ENCODE data around the gene RPRD1A. TPM values are rescaled to one million over a fixed set of nuclear protein-coding genes. Genes with fewer than 3 reads are reported as not detected.
"Not testable (repeated sequence)": the region's sequence is repeated elsewhere in the genome, so short reads cannot be mapped to it uniquely, and the experiment has no call there.

The RPRD1A gene, protein sequence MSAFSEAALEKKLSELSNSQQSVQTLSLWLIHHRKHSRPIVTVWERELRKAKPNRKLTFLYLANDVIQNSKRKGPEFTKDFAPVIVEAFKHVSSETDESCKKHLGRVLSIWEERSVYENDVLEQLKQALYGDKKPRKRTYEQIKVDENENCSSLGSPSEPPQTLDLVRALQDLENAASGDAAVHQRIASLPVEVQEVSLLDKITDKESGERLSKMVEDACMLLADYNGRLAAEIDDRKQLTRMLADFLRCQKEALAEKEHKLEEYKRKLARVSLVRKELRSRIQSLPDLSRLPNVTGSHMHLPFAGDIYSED
- polyA plus RNA-seq (ENCODE audit: insufficient read length), result 42.7 TPM

DNA sequence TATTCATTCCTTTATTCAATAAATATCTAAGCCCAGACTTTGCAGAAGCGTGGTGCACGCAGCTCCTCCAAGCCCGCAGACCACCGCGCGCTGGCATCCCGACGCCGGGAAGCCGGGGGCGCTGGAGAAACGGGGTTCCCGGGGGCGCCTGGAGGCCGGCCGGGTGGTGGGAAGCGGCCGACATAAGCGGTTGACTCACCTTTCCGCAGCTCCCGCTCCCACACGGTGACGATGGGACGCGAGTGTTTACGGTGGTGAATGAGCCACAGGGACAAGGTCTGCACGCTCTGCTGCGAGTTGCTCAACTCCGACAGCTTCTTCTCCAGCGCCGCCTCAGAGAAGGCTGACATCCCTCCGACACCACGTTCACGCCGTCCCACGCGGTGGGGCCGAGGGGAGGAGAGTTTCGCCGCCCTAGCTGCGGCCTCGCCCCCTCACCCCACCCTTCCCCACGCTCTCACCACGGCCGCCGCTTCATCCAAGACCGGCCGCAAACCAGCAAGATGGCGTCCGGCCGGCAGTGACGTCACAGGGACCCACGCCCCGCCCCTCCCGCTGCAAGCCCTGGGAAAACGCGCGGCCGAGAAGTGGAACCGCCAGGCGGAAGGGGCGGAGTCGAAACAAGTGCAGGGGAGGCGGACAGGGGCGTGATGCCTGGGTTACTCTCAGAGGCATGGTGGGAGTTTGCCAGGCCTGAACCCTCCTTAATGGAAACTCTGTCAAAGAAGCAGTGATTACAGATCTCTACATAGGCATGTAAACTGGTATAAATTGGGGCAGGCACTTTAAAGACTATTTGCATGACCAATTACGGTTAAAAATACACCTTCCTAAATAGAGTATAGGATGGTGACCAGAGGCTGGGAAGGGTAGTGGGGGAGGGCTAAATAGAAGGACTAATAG is at the start of gene RPRD1A:
RPRD1A (minus strand) TSS at position 505 of the 903 bp plus-strand sequence; CDS start at position 350, 155 bp downstream.
- DNase-seq (ENCODE audit: low read depth), result peak; percentile 54

DNA sequence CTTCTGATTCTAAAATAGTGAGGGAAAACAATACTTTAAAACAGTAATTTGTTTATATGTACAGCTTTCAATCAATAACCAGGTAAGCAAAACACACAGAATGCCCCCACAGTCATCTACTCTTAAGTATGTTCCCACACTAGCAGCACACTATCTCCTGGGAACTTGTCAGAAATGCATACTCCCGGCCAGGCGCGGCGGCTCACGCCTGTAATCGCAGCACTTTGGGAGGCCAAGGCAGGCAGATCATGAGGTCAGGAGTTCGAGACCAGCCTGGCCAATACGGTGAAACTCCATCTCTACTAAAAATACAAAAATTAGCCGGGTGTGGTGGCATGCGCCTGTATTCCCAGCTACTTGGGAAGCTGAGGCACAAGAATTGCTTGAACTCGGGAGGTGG is 49.4 kb upstream of the RPRD1A start:
- not testable (repeated sequence) for DNase-seq (ENCODE audit: low read depth)

DNA sequence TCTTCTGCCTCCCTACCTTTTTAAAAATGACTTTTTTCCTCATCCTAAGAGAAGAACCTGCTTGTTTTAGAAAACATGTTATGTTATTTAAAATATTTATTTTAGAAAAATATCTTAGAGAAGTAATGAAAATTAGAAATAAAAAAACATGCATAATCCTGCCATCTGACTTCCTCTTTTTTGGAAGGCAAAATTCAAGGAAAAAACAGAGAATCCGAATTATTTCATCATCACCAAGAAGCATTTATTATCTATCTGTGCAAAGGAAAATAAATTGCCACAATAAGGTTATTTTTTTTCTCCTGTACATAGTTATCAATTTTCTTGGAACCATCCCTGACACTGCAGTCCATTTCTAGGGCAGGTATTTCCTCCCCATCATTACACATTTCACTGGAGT is 47.4 kb upstream of the RPRD1A start:
- DNase-seq (ENCODE audit: low read depth), result no peak

DNA sequence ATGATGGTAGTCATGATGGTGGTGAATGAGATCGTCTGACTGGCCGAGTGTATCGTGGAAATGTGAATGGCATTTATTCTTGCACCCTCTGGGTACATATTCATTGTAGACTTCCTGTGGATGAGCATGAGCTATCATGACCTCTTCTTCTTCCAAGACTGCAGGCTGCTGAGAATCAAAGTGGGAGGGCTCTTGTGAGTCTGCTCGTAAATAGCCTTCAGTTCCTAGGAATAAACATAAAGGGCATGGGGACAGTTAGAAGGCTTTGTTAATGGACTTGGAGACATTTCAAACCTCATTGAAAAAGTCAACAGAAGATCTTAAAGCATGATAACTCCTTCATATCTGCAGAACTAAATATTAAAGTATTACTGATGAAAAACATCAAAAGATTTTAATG is 46.9 kb upstream of the RPRD1A start:
- no peak for DNase-seq (ENCODE audit: low read depth)

DNA sequence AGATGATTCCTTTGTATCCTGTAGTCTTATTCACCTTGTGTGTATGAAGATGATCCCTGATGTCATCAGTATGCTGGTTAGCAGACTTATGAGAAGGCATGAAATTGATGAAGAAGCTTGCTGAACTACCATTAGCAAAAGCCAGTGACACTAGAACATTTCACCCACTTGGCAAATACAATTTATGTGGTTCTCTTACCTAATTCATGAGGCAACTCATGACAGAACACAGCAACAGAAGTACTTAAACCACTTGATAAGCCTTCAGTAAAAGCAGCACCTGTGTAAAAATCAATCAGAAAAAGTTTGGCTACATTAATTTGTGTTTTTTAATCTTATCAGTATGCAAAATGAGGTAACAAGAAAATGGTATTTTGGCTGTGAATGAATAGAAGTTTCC is 44.9 kb upstream of the RPRD1A start:
- DNase-seq (ENCODE audit: low read depth), result no peak

DNA sequence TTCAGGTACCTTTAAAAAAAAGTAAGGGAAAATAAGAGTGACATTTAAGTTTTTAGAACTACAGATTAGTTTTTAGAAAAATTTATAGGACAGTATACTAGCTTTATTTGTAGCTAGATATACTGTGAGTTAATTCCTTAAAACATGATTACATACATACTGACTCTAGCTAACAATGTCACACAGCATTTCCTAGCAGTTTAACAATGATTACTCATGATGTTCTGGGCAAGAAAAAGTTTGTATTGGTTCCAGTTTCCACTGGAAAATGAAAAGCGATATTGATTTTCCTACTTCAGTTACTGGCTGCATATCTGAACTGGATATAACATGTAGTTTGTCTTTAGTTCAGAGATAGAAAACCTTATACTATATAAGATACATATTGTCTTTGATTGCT is 42.4 kb upstream of the RPRD1A start:
- no peak for DNase-seq (ENCODE audit: low read depth)

DNA sequence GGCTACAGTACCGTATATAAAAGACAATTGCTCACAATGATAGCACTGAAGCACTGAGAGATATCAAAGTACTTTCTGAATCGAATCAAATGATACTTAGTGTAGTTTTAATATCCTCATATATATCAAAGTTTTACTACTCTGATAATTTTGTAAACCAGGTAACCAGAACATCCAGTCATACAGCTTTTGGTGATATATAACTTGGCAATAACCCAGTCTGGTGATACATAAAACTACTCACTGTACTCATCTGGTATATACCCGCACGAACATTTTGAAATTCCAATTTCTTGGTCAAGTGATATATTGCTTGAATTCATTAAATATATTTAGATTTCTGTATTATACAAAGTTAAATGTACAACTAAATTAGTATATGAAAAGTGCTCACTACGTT is 41.2 kb upstream of the RPRD1A start:
- DNase-seq (ENCODE audit: low read depth), result no peak

DNA sequence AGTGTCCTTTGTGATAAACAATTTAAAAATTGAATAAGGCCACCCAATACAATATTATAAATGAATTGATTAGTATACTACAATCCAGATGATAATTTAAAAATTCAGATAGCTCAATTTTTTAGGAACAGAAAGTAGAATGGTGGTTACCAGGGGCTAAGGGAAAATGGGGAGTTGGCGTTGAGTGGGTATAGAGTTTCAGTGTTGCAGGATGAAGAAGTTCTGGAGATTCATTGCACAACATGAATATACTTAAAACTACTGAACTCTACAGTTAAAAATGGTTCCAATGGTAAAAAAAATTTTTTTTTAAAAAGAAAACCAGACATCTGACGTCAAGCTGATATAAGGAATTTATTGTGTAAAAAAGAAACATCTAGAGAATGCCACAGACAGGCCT is 40.8 kb upstream of the RPRD1A start:
- no peak for DNase-seq (ENCODE audit: low read depth)

DNA sequence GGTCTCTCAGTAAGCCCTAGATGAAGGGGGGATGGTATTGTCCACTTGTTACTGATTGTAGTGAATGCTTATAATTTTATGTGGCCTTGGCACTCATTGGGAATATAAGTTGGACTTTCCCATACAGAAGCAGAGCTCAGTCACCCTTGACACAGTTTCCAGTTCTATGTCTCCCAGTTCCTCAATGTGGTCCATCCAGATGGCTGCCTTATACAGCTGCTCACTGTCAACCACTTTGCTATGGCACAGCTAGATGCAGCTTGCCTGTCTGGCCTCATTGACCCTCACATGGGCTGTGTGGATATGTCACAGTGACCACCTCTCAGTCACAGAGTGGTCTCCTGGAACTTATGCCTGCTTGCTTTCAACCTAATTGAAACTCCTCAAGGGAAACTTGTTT is 40.1 kb upstream of the RPRD1A start:
- DNase-seq (ENCODE audit: low read depth), result no peak

DNA sequence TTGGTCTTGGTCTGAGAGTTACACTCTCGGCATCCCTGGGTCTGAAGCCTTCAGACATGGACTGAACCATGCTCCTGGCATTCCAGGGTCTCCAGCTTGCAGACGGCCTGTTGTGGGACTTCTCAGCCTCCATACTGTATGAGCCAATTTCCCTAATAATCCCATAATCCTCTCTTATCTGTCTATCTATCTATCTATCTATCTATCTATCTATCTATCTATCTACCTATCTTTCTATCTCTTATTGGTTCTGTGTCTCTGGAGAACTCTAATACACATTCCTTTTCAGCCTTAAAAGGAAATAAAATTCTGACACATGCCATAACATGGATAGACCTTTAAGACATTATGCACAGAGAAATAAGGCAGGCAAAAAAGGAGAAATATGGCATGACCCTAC is 37.4 kb upstream of the RPRD1A start:
- DNase-seq (ENCODE audit: low read depth), result no peak

DNA sequence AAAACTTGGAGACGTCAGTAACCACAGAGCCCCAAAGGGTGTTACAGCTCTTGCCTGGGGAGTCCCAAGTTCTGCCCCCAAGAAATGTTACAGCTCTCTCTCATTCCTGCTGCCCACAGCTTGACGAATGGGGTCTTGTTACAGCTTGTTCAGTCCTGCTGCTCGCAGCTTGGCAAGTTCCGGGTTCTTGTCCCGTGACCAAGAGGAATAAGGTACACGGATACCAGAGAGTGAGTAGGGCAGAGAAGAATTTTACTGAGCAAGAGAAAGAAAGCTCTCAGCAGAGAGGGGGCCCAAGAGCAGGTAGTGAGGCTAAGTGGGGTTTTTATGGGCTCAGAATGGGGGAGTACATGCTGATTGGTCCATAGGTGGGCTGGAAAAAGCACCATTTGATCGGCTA is 34.6 kb upstream of the RPRD1A start:
- DNase-seq (ENCODE audit: low read depth), result no peak

DNA sequence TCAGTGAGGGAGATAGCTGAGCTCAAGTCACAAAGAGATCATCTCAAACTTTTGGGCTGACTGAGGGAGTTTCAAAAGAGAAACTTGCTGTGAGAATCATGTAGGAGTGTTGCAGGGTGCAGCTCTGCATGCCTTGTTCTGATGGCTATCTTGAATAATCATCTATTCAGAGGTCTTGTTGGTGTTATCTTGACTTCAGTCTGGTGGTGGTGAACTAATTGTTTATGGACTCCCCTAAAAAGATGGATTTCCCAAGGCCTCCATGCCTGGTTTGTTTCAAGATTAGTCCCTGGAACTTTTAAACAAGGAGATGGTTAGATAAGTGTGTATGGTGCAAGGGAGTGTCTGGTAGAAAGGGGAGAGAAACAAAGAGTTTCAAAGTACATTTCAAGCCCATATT is 32.0 kb upstream of the RPRD1A start:
- DNase-seq (ENCODE audit: low read depth), result no peak

DNA sequence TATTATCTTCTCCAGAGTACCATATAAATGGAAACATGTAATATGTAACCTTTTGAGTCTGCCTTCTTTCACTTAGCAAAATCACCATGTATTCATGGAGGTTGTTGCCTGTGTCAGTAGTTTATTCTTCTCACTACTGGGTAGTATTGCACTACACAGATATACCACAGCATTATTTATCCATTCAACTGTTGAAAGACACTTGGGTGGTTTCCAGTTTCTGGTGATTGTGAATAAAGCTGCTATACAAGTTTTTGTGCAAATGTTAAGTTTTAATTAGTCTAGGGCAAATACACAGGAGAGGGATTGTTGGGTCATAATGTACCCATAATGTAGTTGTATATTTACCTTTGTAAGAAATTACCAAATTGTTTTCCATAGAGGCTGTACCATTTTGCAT is 29.6 kb upstream of the RPRD1A start:
- no peak for DNase-seq (ENCODE audit: low read depth)

DNA sequence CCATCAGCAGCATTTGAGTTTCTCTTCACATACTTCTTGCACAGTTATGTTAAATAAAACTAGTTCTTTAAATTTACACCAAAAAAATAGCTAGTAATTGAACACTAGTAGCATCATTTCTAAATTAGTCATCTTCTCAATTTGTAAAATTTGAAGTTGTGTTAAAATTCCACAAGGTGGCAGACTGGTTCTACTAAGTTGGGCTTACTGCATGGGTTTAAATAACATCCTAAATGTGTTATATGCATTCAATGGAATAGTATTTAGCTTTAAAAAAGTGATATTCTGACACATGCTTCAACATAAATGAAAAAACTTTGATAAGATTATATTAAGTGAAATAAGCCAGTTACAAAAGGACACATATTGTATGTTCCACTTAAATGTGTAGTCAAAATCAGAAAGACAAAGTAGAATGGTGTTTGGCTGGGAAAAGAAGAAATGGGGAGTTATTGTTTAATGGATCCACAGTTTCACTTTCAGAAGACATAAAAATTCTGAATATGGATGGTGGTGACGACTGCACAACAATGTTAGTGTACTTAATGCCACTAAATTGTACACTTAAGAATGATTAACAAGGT is 28.7 kb upstream of the RPRD1A start:
- peak; percentile 17 for DNase-seq (ENCODE audit: low read depth)

DNA sequence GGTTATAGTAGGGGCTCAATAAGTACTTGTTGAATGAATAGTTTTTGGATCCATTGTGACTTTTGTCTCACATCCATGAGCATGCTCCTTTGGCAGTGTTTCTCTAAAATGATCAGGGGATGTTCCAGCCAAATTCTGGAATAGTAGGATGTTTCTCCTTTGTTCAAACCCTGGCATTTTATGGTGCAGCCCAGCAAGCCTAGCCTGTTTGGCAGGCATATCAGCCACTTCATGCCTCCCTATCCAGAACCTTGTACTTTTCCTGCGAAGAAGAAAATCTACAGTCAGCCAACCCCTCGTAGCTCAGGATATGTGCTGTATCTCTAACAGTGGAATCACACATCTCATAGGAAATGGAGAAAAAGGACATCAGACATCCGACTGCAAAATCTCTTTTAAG is 27.1 kb upstream of the RPRD1A start:
- DNase-seq (ENCODE audit: low read depth), result no peak

DNA sequence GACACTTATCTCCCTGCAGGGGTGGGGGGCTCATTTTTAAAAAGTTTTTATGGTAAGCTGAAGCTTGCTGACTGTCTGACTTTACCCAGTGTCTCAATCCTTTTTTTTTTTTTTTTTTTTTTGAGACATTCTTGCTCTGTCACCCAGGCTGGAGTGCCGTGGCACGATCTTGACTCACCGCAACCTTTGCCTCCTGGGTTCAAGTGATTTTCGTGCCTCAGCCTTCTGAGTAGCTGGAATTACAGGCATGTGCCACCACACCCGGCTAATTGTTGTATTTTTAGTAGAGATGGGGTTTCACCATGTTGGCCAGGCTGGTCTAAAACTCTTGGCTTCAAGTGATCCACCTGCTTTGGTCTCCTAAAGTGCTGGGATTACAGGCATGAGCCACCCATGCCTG is 24.8 kb upstream of the RPRD1A start:
- DNase-seq (ENCODE audit: low read depth), result not testable (repeated sequence)

DNA sequence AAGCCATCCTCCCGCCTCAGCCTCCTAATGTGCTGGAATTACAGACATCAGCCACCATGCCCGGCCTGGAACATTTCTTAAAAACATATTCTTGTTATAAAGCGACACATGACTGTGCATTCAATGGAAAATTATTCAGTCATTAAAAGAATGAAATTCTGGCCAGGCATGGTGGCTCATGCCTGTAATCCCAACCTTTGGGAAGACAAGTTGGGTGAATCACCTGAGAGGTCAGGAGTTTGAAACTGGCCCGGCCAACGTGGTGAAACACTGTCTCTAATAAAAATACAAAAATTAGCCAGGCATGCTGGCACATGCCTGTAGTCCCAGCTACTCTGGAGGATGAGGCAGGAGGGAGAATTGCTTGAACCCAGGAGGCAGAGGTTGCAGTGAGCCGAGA is 21.6 kb upstream of the RPRD1A start:
- DNase-seq (ENCODE audit: low read depth), result no peak

DNA sequence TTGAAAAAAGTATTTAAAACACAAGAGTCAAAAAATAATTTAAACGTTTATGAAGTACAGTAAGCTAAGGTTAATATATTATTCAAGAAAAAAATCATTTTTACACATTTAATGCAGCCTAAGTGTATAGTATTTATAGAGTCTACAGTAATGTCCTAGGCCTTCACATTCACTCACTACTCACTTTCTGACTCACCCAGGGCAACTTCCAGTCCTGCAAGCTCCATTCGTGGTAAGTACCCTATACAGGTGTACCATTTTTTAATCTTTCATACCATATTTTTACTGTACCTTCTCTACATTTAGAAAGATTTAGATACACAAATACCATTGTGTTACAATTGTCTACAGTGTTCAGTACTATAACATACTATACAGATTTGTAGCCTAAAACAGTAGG is 20.9 kb upstream of the RPRD1A start:
- DNase-seq (ENCODE audit: low read depth), result no peak

DNA sequence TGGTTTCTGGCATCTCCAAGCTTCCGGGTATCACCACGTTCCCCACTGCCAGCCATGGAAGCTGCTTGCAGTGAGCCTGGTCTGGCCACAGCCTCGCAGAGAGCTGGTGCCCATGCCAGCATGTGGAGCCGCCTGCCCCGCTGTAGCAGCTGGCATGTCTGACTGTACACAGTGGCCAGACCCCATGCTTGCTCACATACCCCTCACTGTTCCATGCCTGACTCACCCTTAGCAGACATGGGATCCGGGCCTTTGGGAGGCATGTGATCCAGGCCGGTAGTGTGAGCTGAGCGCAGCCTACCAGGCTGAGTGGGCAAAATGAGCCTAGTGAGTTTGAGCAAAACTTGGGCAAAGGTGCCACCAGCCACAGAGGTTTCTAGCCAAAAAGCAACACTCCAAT is 18.8 kb upstream of the RPRD1A start:
- no peak for DNase-seq (ENCODE audit: low read depth)

DNA sequence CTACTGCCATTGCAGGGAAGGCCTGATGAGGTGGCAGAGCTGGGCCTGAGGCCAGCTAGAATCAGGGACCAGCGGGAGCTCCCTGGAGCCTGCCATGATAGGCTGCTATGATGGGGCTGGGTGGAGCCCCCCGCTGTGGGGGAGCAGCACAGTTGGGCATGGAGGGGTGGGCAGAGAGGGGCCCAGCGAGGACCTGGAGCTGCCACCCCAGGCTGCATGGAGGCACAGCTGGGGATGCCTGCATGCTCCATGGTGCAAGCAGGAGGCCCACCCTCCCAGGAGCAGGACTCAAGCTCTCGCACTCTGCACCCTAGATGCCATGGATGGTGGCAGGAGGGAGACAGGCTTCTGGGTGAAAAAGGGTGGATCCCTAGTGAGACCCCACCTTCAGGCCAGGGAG is 17.8 kb upstream of the RPRD1A start:
- no peak for DNase-seq (ENCODE audit: low read depth)

DNA sequence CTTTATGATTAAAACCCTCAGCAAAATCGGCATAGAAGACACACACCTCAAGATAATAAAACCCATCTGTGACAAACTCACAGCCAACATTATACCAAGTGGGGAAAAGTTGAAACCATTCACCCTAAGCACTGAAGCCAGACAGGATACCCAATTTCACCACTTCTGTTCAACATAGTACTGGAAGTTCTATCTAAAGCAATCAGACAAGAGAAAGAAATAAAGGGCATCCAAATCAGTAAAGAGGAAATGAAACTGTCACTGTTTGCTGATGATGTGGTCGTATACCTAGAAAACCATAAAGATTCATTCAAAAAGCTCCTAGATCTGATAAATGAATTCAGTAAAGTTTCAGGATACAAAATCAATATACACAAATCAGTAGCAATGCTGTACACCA is 16.4 kb upstream of the RPRD1A start:
- no peak for DNase-seq (ENCODE audit: low read depth)

DNA sequence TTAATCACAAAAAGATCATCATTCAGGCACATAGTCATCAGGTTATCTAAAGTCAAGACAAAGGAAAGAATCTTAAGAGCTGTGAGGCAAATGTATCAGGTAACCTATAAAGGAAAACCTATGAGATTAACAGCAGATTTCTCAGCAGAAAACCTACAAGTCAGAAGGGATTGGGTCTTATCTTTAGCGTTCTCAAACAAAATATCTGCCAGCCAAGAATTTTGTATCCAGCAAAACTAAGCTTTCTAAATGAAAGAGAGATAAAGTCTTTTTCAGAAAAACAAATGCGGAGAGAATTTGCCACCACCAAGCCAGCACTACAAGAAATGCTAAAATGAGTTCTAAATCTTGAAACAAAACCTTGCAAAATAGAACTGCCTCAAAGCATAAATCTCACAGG is 13.8 kb upstream of the RPRD1A start:
- DNase-seq (ENCODE audit: low read depth), result not testable (repeated sequence)
